Esophagus muscularis mucosa (tissue), 4 donors: ENCODE data around the gene ABCC10.

ENCODE experiments used
- EP300 ChIP-seq: sonication (generic); formaldehyde crosslinking; IDR thresholded peaks from one replicate; pipeline ENCODE4 v1.6.1; 2017; ENCODE audit warnings: antibody characterized with exemption
- POLR2A ChIP-seq: fragments of 450-650 bp; IDR thresholded peaks from one replicate; pipeline ENCODE4 v1.6.1; 2017; ENCODE audit warnings: antibody characterized with exemption, moderate library complexity, mild to moderate bottlenecking, low read depth
- POLR2AphosphoS5 ChIP-seq, 2 donors: sonication (generic); formaldehyde crosslinking; IDR thresholded peaks; one replicate each; pipeline ENCODE4 v1.6.1; 2017; ENCODE audit warnings: antibody characterized with exemption in 2 of 2
- TF ChIP-seq, protein P1 (sequence below), 3 experiments: fragments of 200-600 bp in 2 of 3; fragments of 450-650 bp in 1 of 3; sonication (generic) in 2 of 3; IDR thresholded peaks; one replicate each; pipeline ENCODE4 v1.5.1; 2017 to 2019; ENCODE audit warnings: antibody characterized with exemption in 3 of 3, mild to moderate bottlenecking in 2 of 3, moderate library complexity in 1 of 3

DNA sequence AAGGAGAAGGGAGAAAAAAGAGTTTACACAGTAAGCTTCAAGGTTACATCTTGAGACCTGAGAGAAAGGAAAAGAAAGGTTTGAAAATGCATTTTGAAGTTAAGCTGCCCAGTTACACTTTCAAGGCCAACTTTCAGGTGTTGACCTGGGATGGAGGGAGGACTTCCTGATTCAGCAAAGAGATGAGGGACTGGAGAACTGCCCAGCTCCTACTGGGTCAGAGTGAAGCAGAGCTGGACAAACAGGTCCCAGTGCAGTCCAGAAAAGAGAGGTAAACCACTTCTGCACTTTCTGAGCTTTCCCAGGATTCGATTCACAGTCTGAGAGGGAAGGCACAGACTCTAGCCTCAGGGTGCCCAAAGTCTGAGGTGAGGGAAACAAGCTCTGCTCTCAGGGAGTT, 44.1 kb downstream of the ABCC10 start:
- TF ChIP-seq, protein P1, sequence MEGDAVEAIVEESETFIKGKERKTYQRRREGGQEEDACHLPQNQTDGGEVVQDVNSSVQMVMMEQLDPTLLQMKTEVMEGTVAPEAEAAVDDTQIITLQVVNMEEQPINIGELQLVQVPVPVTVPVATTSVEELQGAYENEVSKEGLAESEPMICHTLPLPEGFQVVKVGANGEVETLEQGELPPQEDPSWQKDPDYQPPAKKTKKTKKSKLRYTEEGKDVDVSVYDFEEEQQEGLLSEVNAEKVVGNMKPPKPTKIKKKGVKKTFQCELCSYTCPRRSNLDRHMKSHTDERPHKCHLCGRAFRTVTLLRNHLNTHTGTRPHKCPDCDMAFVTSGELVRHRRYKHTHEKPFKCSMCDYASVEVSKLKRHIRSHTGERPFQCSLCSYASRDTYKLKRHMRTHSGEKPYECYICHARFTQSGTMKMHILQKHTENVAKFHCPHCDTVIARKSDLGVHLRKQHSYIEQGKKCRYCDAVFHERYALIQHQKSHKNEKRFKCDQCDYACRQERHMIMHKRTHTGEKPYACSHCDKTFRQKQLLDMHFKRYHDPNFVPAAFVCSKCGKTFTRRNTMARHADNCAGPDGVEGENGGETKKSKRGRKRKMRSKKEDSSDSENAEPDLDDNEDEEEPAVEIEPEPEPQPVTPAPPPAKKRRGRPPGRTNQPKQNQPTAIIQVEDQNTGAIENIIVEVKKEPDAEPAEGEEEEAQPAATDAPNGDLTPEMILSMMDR (IDR thresholded peaks at IDR 0.05): no peak
- TF ChIP-seq POLR2A (no peak), POLR2AphosphoS5 (IDR thresholded peaks at IDR 0.05) (no peak), EP300 (no peak)
